ENCODE measurements around the gene FAM53B. TPM values are rescaled to one million over a fixed set of nuclear protein-coding genes. Genes with fewer than 3 reads are reported as not detected.

The FAM53B gene
- total RNA-seq, 1 experiment from 2014 or later = 14.9 TPM

DNA sequence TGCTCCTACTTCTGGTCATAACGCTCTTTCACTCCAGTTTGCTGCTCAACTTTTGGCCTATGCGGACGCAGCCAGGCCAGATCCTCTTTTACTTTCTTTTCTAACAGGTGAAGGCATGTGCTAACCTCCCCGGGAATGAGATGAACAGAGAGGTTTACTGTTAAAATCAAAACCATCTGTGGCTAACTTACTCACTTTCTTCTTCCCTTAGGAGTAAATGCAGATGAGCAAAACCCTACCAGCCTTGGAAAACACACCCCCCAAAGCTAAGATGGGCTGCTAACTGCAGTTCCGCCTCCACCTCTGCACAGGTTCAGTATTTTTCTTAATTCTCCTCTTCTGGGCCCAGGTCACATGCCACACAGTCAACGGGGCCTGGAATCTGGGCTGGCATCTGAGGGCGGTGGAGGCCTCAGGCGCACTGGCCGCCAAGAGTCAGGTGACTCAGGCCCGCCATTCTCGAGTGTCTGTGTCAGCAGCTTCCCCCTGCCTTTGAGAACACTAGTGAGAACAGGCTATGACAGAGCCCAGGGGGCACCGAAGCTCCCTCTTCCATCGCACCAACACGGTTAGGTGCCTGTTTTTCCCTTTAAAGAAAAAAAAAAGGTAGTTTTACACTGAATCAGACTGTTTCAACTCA lies 11.1 kb downstream of the FAM53B start:
- TF ChIP-seq, protein P1, sequence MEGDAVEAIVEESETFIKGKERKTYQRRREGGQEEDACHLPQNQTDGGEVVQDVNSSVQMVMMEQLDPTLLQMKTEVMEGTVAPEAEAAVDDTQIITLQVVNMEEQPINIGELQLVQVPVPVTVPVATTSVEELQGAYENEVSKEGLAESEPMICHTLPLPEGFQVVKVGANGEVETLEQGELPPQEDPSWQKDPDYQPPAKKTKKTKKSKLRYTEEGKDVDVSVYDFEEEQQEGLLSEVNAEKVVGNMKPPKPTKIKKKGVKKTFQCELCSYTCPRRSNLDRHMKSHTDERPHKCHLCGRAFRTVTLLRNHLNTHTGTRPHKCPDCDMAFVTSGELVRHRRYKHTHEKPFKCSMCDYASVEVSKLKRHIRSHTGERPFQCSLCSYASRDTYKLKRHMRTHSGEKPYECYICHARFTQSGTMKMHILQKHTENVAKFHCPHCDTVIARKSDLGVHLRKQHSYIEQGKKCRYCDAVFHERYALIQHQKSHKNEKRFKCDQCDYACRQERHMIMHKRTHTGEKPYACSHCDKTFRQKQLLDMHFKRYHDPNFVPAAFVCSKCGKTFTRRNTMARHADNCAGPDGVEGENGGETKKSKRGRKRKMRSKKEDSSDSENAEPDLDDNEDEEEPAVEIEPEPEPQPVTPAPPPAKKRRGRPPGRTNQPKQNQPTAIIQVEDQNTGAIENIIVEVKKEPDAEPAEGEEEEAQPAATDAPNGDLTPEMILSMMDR (IDR thresholded peaks at IDR 0.05; ENCODE audit: unreplicated experiment) = no peak
- H3K4me3 Mint-ChIP-seq (ENCODE audit: unreplicated experiment) = peak overlapping the region; percentile 49
- peak overlapping the region; percentile 88 for H3K27ac Mint-ChIP-seq (ENCODE audit: low read depth, unreplicated experiment)
- no peaks in the 10 kb centered on the region for H3K9me3 Mint-ChIP-seq (ENCODE audit: unreplicated experiment)
- H3K27me3 Mint-ChIP-seq (ENCODE audit: insufficient read depth, unreplicated experiment) = no peaks in the 10 kb centered on the region
- peaks cover 20% of the 10 kb centered on the region for H3K36me3 Mint-ChIP-seq (ENCODE audit: insufficient read depth, unreplicated experiment)
- H3K4me1 Mint-ChIP-seq (ENCODE audit: insufficient read depth, unreplicated experiment) = peaks cover 37% of the 10 kb centered on the region
- intact Hi-C loops (cut with micrococcal nuclease) = no loop called here
- BruUV-seq (replicated peaks) = no TSS peak
- CTCF ChIA-PET = interaction anchor here (0.7 to 1.6 kb wide), 4 partner anchors 10 to 206 kb away, joined by 3 to 12 read pairs (median 4); no protein-coding TSS in a partner anchor
- no peak for DNase-seq (ENCODE audit: unreplicated experiment)
- POLR2A ChIA-PET = interaction anchor here (0.7 to 1.6 kb wide), 3 partner anchors 9 to 1796 kb away, joined by 3 to 8 read pairs (median 7); no protein-coding TSS in a partner anchor

DNA sequence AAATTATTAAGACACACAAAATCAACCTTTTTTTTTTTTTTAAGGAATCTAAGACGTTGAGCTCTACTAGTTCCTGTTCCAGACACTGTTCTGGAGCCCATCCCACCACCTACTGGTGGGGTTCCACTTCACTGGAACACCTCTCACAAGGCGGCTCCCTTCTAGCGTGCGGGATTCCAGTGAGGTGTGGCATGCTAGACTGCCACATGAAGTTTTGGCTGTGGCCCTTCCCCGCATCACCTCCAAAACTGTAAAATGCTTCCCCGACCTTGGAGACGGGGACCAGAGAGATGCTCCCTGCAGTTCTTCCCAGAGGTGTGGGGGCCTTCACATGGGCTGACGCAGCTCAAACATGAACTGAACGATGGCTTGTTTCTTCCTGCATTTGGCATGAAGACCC lies 12.6 kb downstream of the FAM53B start:
- POLR2A ChIA-PET = interaction anchor here (1.4 kb wide), 1 partner anchor 9 kb away, joined by 3 read pairs; no protein-coding TSS in a partner anchor
- BruUV-seq (replicated peaks) = no TSS peak

DNA sequence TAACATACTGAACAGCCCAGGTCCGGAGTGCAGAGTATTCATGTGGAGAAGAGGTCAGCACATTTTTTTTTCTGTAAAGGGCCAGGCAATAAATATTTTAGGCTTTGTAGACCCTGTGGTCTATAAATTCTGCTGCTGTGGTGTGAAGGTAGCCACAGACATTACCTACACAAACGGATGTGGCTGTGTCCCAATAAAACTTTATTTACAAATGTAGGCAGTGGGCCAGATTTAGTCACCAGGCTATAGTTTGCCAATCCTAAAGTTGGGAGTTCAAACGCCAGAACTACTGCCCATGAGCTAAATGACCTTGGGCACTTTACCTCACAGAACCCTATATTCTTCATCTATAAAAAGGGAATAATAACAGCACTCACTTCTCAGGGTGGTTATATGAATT lies 13.4 kb downstream of the FAM53B start:
- CTCF ChIA-PET = interaction anchor here (1.1 to 4.4 kb wide), 3 partner anchors 11 to 14 kb away, joined by 3 to 17 read pairs (median 5); no protein-coding TSS in a partner anchor
- intact Hi-C loops (cut with micrococcal nuclease) = no loop called here
- no TSS peak for BruUV-seq (replicated peaks)

More for the DNA sequence above, 12.6 kb downstream of the FAM53B start:
- Mint-ChIP-seq H3K4me3 (ENCODE audit: unreplicated experiment) (no peak overlapping the region), H3K4me1 (ENCODE audit: insufficient read depth, unreplicated experiment) (peaks cover 29% of the 10 kb centered on the region), H3K36me3 (ENCODE audit: insufficient read depth, unreplicated experiment) (peaks cover 17% of the 10 kb centered on the region), H3K9me3 (ENCODE audit: unreplicated experiment) (no peaks in the 10 kb centered on the region), H3K27ac (ENCODE audit: low read depth, unreplicated experiment) (no peak overlapping the region), H3K27me3 (ENCODE audit: insufficient read depth, unreplicated experiment) (no peaks in the 10 kb centered on the region)
- TF ChIP-seq, protein P1 (IDR thresholded peaks at IDR 0.05; ENCODE audit: unreplicated experiment) = no peak
- no peak for DNase-seq (ENCODE audit: unreplicated experiment)
- intact Hi-C loops (cut with micrococcal nuclease) = no loop called here
- CTCF ChIA-PET = interaction anchor here (0.9 to 4.4 kb wide), 4 partner anchors 10 to 203 kb away, joined by 3 to 17 read pairs (median 4); no protein-coding TSS in a partner anchor

More for the DNA sequence above, 13.4 kb downstream of the FAM53B start:
- TF ChIP-seq, protein P1 (IDR thresholded peaks at IDR 0.05; ENCODE audit: unreplicated experiment) = no peak
- H3K9me3 Mint-ChIP-seq (ENCODE audit: unreplicated experiment) = no peaks in the 10 kb centered on the region
- no peak overlapping the region for H3K4me3 Mint-ChIP-seq (ENCODE audit: unreplicated experiment)
- POLR2A ChIA-PET = no interaction called here
- H3K27ac Mint-ChIP-seq (ENCODE audit: low read depth, unreplicated experiment) = no peak overlapping the region
- H3K27me3 Mint-ChIP-seq (ENCODE audit: insufficient read depth, unreplicated experiment) = no peaks in the 10 kb centered on the region
- DNase-seq (ENCODE audit: unreplicated experiment) = no peak
- H3K4me1 Mint-ChIP-seq (ENCODE audit: insufficient read depth, unreplicated experiment) = peaks cover 21% of the 10 kb centered on the region
- H3K36me3 Mint-ChIP-seq (ENCODE audit: insufficient read depth, unreplicated experiment) = peaks cover 16% of the 10 kb centered on the region

Measured in MCF 10A (cell line).